Activated CD8-positive, alpha-beta T cell treated with anti-CD3 and anti-CD28 coated beads, Interleukin-2, amount 10 ng/mL, durations not matched to agents 7 days and 5 days (primary cell): ENCODE measurements around the gene PTF1A. TPM values are rescaled to one million over a fixed set of nuclear protein-coding genes. Genes with fewer than 3 reads are reported as not detected.

Experiments used
- ATAC-seq: fragments of 150-1000 bp; cut with Tn5 transposase; one replicate; pipeline ENCODE4 v1.10.0; 2021; ENCODE audit warnings: moderate library complexity
- CTCF ChIA-PET: fragments of 350-600 bp; sonication (Branson Sonifier 250); formaldehyde crosslinking; loops from one replicate; lab custom pipeline; 2021; ENCODE audit warnings: antibody characterized with exemption; lab: Charles Lee
- POLR2A ChIA-PET: fragments of 350-600 bp; sonication (Branson Sonifier 250); formaldehyde crosslinking; loops from one replicate; lab custom pipeline; 2021; ENCODE audit warnings: antibody characterized with exemption; lab: Charles Lee
- DNase-seq: peaks from one replicate; pipeline ENCODE4 v3.0.0-alpha.2; 2020
- H3K27ac Mint-ChIP-seq: one replicate; pipeline ENCODE4 v1.8.0; 2021; ENCODE audit warnings: mild to moderate bottlenecking, mixed read lengths
- H3K27me3 Mint-ChIP-seq: one replicate; pipeline ENCODE4 v1.8.0; 2021; ENCODE audit warnings: low read depth, mixed read lengths
- H3K36me3 Mint-ChIP-seq: one replicate; pipeline ENCODE4 v1.8.0; 2021; ENCODE audit warnings: low read depth, mixed read lengths
- H3K4me1 Mint-ChIP-seq: one replicate; pipeline ENCODE4 v1.8.0; 2021; ENCODE audit warnings: low read depth, mixed read lengths
- H3K4me3 Mint-ChIP-seq: one replicate; pipeline ENCODE4 v1.8.0; 2021; ENCODE audit warnings: mild to moderate bottlenecking, mixed read lengths
- H3K9me3 Mint-ChIP-seq: one replicate; pipeline ENCODE4 v1.8.0; 2022; ENCODE audit warnings: mixed read lengths; ENCODE audit not compliant: insufficient read depth
- total RNA-seq, 2 experiments: library from RNA; stranded (reverse); gene quantifications; one replicate each; pipeline ENCODE4 v1.2.3, GENCODE V29; 2021

Gene PTF1A
- total RNA-seq, result not detected

DNA sequence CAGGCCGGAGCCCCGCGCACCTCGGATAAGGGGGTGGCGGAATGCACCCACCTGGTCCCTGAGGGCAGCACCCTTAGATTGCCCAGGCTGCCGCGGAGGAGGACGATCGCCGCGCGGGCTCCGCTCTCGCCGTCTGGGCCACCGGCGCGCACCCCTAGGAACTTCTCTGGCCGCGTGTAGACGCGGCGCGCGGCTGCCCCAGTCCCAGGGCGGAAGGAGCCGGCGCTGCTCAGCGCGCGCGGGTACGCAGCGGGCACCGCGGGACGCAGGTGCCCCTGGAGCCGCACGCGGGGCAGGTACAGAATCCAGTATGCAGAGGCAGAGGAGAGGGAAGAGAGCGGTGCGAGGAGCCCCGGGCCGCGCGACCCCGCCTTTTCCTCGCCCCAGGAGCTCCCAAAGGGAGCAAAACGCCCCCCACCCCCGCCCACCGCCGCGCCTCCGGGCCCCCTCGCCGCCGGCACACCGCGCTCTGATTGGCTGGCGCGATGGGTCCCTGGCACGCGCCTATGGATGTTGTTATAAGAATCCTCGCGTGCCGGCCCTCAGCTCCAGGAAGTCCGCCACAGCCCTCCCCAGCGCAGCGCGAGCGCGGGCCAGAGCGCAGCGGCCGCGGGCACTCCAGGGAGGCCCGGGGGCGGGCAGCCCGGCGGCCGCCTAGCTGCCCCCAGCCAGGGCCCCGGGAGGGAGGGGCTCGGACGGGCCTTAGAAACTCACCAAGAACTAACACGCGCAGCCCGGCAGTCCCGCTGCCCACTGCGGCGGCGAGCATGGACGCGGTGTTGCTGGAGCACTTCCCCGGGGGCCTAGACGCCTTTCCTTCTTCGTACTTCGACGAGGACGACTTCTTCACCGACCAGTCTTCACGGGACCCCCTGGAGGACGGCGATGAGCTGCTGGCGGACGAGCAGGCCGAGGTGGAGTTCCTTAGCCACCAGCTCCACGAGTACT, at the start of gene PTF1A:
Gene PTF1A, plus strand, starts transcription at position 549 of the 948 bp plus-strand sequence. Its CDS starts 219 bp downstream, at position 768.
- Mint-ChIP-seq H3K4me1 (peaks cover 4% of the 10 kb centered on the region), H3K36me3 (peaks cover 3% of the 10 kb centered on the region), H3K9me3 (no peaks in the 10 kb centered on the region), H3K4me3 (no peak within 1 kb of the TSS), H3K27ac (no peak within 1 kb of the TSS), H3K27me3 (peaks cover 75% of the 10 kb centered on the region)
- DNase-seq (no peak), ATAC-seq (no peak)
- CTCF ChIA-PET, result no interaction called here
- POLR2A ChIA-PET, result no interaction called here

GRCh38 chr10:23146258-23146657, 45.9 kb upstream of the PTF1A start:
- ATAC-seq, result no peak
- Mint-ChIP-seq H3K4me1 (no peaks in the 10 kb centered on the region), H3K27ac (no peak overlapping the region), H3K4me3 (no peak overlapping the region), H3K36me3 (no peaks in the 10 kb centered on the region), H3K27me3 (peaks cover 9% of the 10 kb centered on the region), H3K9me3 (no peaks in the 10 kb centered on the region)
- DNase-seq, result no peak
- POLR2A ChIA-PET, result no interaction called here
- CTCF ChIA-PET, result interaction anchor here (2.0 kb wide), 1 partner anchor 12 kb away, joined by 5 read pairs; no protein-coding TSS in a partner anchor

DNA sequence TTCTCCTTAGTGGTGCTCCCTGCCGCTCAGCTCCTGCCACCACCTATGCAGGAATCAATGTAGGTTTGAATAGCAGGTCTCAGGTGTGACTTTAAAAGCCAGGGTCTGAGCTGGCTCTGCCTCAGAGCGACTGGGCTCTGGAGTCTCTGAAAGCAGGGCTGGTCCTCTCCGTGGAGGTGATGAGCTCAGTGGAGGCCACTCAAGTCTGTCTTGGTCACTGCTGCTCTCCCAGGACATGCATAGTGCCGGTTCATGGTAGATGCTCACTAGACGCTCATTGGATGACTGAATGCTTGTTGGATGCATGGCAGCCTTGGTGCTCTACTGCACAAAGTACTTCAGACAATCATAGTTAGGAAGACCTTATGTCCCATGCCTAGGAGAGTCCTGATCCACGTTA, 45.1 kb upstream of the PTF1A start:
- DNase-seq, result no peak
- Mint-ChIP-seq H3K27ac (no peak overlapping the region), H3K4me3 (no peak overlapping the region), H3K9me3 (no peaks in the 10 kb centered on the region), H3K4me1 (no peaks in the 10 kb centered on the region), H3K36me3 (no peaks in the 10 kb centered on the region), H3K27me3 (peaks cover 5% of the 10 kb centered on the region)
- no peak for ATAC-seq
- ChIA-PET CTCF (interaction anchor here (2.0 kb wide), 1 partner anchor 11 kb away, joined by 5 read pairs; no protein-coding TSS in a partner anchor), POLR2A (no interaction called here)

DNA sequence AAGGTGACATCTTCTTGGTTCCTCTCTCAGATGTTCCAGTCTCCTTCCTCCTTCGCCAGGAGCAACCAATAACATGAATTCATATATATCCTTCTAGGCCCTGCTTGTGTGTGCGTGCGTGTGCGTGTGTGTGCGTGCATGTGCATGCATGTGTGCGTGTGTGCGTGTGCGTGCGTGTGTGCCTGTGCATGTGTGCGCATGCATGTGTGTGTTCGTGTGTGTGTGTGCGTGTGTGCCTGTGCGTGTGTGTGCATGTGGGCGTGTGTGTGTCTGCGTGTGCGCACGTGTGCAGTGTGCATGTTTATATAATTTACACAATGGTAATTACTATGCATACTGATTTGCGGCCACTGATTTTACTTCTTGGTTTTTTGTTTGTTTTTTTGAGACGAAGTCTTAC, 43.9 kb upstream of the PTF1A start:
- ATAC-seq (no peak), DNase-seq (no peak)
- CTCF ChIA-PET, result no interaction called here
- Mint-ChIP-seq H3K9me3 (no peaks in the 10 kb centered on the region), H3K4me1 (no peaks in the 10 kb centered on the region), H3K27me3 (peaks cover 3% of the 10 kb centered on the region), H3K4me3 (no peak overlapping the region), H3K36me3 (no peaks in the 10 kb centered on the region), H3K27ac (no peak overlapping the region)
- POLR2A ChIA-PET, result no interaction called here

DNA sequence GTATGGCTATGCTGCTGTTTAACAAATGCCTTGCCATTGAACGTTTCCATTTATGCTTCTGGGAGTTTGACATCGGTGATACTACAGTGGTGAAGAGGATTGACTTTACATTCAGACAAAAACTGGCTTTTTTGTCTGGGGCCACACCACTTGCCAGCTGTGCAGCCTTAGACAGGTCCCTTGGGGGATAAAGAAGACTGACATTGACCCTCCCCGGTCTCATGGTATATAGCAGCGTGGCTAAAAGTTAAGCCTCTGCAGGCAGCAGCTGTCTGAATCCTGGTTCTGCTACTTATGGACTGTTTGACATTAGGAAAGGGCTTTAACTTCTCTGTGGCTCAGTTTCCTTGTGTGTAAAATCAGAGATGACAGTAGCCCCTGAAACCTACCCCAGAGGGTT, 42.0 kb upstream of the PTF1A start:
- Mint-ChIP-seq H3K27ac (no peak overlapping the region), H3K36me3 (no peaks in the 10 kb centered on the region), H3K4me1 (no peaks in the 10 kb centered on the region), H3K9me3 (no peaks in the 10 kb centered on the region), H3K27me3 (peaks cover 4% of the 10 kb centered on the region), H3K4me3 (no peak overlapping the region)
- no peak for ATAC-seq
- DNase-seq, result no peak
- POLR2A ChIA-PET, result no interaction called here
- CTCF ChIA-PET, result no interaction called here

DNA sequence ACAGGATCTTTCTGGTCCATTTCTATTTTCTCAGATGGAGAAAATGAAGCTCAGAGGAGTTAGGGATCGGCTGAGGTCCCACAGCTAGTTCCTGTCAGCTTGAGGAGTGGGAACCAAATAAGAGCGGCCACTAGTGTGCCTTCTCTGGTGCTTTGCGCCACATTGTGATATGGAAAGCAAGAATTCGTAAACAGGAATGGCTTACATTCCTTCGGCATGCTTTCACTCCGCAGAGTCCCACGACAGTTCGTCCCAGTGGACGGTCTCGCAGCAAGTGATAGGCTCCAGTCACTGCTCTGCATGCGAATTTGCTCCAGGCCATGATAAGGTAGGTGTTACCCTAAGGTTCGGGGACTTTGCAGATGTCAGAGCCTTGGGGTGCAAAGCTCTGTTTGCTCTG, 41.5 kb upstream of the PTF1A start:
- ChIA-PET POLR2A (no interaction called here), CTCF (no interaction called here)
- Mint-ChIP-seq H3K4me1 (no peaks in the 10 kb centered on the region), H3K36me3 (no peaks in the 10 kb centered on the region), H3K4me3 (no peak overlapping the region), H3K9me3 (no peaks in the 10 kb centered on the region), H3K27me3 (peaks cover 6% of the 10 kb centered on the region), H3K27ac (no peak overlapping the region)
- ATAC-seq (no peak), DNase-seq (no peak)

DNA sequence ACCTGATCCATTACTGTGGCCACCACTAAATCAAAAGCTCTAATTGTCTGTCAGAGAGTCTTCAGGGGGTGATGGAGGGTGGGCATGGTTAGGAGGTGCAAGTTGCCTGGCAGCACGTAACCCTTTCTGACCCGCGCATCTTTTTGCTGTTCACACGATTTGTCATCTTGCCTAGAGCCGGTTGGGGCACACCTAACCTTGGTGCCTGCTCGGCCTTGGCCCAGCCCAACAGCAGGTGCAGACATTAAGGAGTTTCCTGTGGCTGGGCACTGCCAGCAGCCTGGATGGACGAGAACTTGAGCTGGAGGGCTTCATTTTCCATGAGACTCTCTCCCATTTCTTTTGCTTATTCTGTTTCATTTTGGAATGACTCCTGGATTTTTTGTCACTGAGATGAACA, 41.0 kb upstream of the PTF1A start:
- H3K27ac Mint-ChIP-seq, result no peak overlapping the region
- H3K27me3 Mint-ChIP-seq, result peaks cover 6% of the 10 kb centered on the region
- H3K4me3 Mint-ChIP-seq, result no peak overlapping the region
- DNase-seq, result no peak
- H3K4me1 Mint-ChIP-seq, result no peaks in the 10 kb centered on the region
- ATAC-seq, result no peak
- ChIA-PET POLR2A (no interaction called here), CTCF (no interaction called here)
- no peaks in the 10 kb centered on the region for H3K9me3 Mint-ChIP-seq
- H3K36me3 Mint-ChIP-seq, result no peaks in the 10 kb centered on the region

DNA sequence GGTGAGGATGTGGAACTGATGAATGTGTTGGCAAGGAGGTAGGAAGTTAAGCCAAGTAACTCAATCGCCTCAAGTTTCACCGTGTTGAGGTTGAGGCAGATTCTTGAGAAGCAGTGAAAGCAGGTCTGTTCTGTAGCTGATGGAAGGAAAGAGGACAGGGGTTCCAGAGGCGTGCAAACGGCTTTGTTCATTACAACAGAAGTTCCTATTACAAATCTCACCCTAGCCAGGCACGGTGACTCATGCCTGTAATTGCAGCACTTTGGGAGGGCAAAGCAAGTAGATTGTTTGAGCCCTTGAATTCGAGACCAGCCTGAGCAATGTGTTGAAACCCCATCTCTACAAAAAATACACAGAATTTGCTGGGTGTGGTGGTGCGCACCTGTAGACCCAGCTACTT, 36.9 kb upstream of the PTF1A start:
- H3K9me3 Mint-ChIP-seq, result no peaks in the 10 kb centered on the region
- POLR2A ChIA-PET, result no interaction called here
- H3K27ac Mint-ChIP-seq, result no peak overlapping the region
- H3K36me3 Mint-ChIP-seq, result no peaks in the 10 kb centered on the region
- ATAC-seq, result no peak
- no peak overlapping the region for H3K4me3 Mint-ChIP-seq
- H3K4me1 Mint-ChIP-seq, result peaks cover 9% of the 10 kb centered on the region
- H3K27me3 Mint-ChIP-seq, result peaks cover 3% of the 10 kb centered on the region
- CTCF ChIA-PET, result interaction anchor here (0.6 to 4.0 kb wide), 2 partner anchors 32 to 138 kb away, joined by 4 to 71 read pairs; no protein-coding TSS in a partner anchor
- DNase-seq, result no peak

- POLR2A ChIA-PET, result no interaction called here
- Mint-ChIP-seq H3K4me1 (peaks cover 9% of the 10 kb centered on the region), H3K27ac (no peak overlapping the region), H3K27me3 (peaks cover 6% of the 10 kb centered on the region), H3K36me3 (no peaks in the 10 kb centered on the region), H3K4me3 (no peak overlapping the region), H3K9me3 (no peaks in the 10 kb centered on the region)
- ATAC-seq (no peak), DNase-seq (no peak)
- CTCF ChIA-PET, result interaction anchor here (2.3 to 4.0 kb wide), 3 partner anchors 22 to 158 kb away, joined by 9 to 71 read pairs (median 16); no protein-coding TSS in a partner anchor
Observed at GRCh38 chr10:23156447-23157150, 35.5 kb upstream of the PTF1A start.

DNA sequence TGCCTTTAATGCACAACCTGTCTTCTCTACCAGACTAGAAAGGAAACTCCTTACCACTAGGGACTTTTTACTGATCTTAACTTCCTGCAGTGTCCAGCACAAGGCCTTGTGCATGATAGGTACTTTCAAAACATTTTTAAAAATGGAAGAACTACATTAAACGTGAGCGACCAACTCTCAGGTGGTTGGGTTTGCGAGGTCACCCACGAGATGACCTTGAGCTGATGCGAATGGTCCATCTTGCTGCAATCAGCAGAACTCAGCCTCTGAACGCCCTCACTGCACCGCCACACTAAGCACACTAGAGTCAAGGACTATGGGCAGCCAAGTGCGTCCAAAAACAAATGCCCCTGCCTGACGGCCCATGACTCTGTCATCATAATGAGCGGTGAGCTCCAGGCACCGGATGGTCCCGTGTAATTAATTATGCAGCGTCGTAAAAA, 34.9 kb upstream of the PTF1A start:
- peaks cover 9% of the 10 kb centered on the region for H3K4me1 Mint-ChIP-seq
- ATAC-seq (no peak), DNase-seq (no peak)
- peaks cover 9% of the 10 kb centered on the region for H3K27me3 Mint-ChIP-seq
- no peaks in the 10 kb centered on the region for H3K9me3 Mint-ChIP-seq
- CTCF ChIA-PET, result interaction anchor here (0.9 to 4.0 kb wide), 16 partner anchors 10 to 1036 kb away, joined by 3 to 71 read pairs (median 5); no protein-coding TSS in a partner anchor
- H3K27ac Mint-ChIP-seq, result no peak overlapping the region
- H3K36me3 Mint-ChIP-seq, result no peaks in the 10 kb centered on the region
- POLR2A ChIA-PET, result no interaction called here
- H3K4me3 Mint-ChIP-seq, result no peak overlapping the region

DNA sequence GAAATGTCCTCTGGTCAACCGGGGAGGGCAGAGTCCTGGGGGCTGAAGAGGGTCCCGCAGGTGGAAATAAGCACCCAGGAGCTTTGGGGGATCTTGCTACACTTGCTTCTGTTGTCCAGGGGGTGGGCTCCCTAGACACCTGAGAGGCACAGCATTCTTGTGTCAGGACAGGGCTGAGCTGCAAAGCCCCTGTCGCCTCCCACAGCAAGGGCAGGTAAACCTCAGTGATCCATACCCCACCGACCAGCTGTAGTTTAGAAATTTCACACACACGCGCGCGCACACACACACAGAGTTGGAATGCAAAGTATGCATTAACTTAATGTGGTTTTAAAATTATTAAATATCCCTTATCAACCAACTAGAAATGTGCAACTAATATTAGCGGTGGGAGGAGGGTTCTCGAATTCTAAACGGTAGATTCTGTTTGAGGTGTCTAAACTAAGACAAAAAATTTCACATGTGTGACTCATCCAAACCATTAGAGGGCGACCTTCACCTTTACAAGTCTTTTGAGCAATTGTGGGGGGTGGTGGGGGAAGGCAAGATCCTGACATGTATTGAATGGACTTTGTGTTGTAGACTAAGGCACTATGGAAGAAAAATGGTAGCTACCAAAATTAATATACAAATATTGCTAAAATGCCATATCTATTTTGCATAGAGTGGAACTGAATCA, 34.3 kb upstream of the PTF1A start:
- peak; percentile 24 for DNase-seq
- ChIA-PET POLR2A (no interaction called here), CTCF (interaction anchor here (0.7 to 4.0 kb wide), 27 partner anchors 10 to 1164 kb away, joined by 3 to 71 read pairs (median 4); no protein-coding TSS in a partner anchor)
- no peaks in the 10 kb centered on the region for H3K9me3 Mint-ChIP-seq
- H3K4me3 Mint-ChIP-seq, result no peak overlapping the region
- no peaks in the 10 kb centered on the region for H3K36me3 Mint-ChIP-seq
- H3K4me1 Mint-ChIP-seq, result peaks cover 9% of the 10 kb centered on the region
- peak; percentile 49 for ATAC-seq
- H3K27me3 Mint-ChIP-seq, result peaks cover 9% of the 10 kb centered on the region
- H3K27ac Mint-ChIP-seq, result no peak overlapping the region
